Calu3 (cell line): ENCODE data around the gene LRPPRC. TPM values are rescaled to one million over a fixed set of nuclear protein-coding genes. Genes with fewer than 3 reads are reported as not detected.
A peak's percentile ranks its signal among the peaks of the same experiment; 100 is the strongest.

Experiments used
- BruUV-seq: library from RNA; stranded (reverse); fragments of 400-500 nt; replicated peaks from 2 replicates; lab custom pipeline; 2021; lab: Mats Ljungman, UMichigan
- CTCF ChIA-PET: fragments of 300-600 bp; sonication (Branson Sonifier 250); formaldehyde crosslinking; loops from one replicate; lab custom pipeline; 2022; ENCODE audit warnings: antibody characterized with exemption; lab: Charles Lee
- DNase-seq: peaks from one replicate; pipeline ENCODE4 v3.0.0; 2022
- H3K27ac Mint-ChIP-seq: one replicate; pipeline ENCODE4 v1.8.0; 2022; ENCODE audit warnings: mixed read lengths; ENCODE audit not compliant: unreplicated experiment
- H3K27me3 Mint-ChIP-seq: one replicate; pipeline ENCODE4 v1.8.0; 2022; ENCODE audit warnings: mixed read lengths; ENCODE audit not compliant: unreplicated experiment
- H3K36me3 Mint-ChIP-seq: one replicate; pipeline ENCODE4 v1.8.0; 2022; ENCODE audit warnings: mild to moderate bottlenecking, moderate library complexity, mixed read lengths; ENCODE audit not compliant: insufficient read depth, unreplicated experiment
- H3K4me1 Mint-ChIP-seq: one replicate; pipeline ENCODE4 v1.8.0; 2022; ENCODE audit warnings: mild to moderate bottlenecking, low read depth, mixed read lengths; ENCODE audit not compliant: unreplicated experiment
- H3K4me3 Mint-ChIP-seq: one replicate; pipeline ENCODE4 v1.8.0; 2022; ENCODE audit warnings: mild to moderate bottlenecking, low read depth, moderate library complexity, mixed read lengths; ENCODE audit not compliant: unreplicated experiment
- H3K9me3 Mint-ChIP-seq: one replicate; pipeline ENCODE4 v1.8.0; 2022; ENCODE audit warnings: low read depth, mixed read lengths; ENCODE audit not compliant: unreplicated experiment
- intact Hi-C: fragments of 100-400 bp; cut with micrococcal nuclease; formaldehyde crosslinking; loops from one replicate; pipeline ENCODE4 v1.10.0; 2022; ENCODE audit not compliant: unreplicated experiment
- total RNA-seq: library from RNA; stranded (reverse); gene quantifications from 2 replicates; pipeline ENCODE4 v1.2.3, GENCODE V29; 2022
- TF ChIP-seq, protein P1 (sequence below): fragments of 200-600 bp; IDR thresholded peaks from one replicate; pipeline ENCODE4 v1.8.0; 2022; ENCODE audit warnings: antibody characterized with exemption; ENCODE audit not compliant: unreplicated experiment

The LRPPRC gene
- total RNA-seq, 1 experiment from 2014 or later = 120 TPM

DNA sequence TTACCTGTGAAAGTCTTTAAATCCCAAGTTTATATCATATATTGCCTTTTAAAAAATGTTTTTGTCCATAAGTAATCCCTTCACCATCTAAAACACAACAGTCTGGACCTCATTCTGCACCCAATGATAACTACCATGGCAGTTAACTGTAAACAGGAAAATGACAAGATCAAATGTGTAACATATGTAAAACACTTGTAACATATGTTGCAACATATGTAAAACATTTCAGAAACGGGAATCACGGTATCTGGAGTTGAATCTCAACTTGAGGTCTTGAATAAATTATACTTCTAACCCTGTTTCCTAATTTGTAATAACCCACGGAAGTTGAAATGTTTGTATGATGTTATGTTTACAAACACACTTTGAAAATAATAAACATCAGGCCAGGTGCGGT is 6.2 kb downstream of the LRPPRC start:
- no peak overlapping the region for H3K27ac Mint-ChIP-seq
- H3K36me3 Mint-ChIP-seq = peaks cover 49% of the 10 kb centered on the region
- peaks cover 49% of the 10 kb centered on the region for H3K4me1 Mint-ChIP-seq
- H3K27me3 Mint-ChIP-seq = no peaks in the 10 kb centered on the region
- TF ChIP-seq, protein P1, sequence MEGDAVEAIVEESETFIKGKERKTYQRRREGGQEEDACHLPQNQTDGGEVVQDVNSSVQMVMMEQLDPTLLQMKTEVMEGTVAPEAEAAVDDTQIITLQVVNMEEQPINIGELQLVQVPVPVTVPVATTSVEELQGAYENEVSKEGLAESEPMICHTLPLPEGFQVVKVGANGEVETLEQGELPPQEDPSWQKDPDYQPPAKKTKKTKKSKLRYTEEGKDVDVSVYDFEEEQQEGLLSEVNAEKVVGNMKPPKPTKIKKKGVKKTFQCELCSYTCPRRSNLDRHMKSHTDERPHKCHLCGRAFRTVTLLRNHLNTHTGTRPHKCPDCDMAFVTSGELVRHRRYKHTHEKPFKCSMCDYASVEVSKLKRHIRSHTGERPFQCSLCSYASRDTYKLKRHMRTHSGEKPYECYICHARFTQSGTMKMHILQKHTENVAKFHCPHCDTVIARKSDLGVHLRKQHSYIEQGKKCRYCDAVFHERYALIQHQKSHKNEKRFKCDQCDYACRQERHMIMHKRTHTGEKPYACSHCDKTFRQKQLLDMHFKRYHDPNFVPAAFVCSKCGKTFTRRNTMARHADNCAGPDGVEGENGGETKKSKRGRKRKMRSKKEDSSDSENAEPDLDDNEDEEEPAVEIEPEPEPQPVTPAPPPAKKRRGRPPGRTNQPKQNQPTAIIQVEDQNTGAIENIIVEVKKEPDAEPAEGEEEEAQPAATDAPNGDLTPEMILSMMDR = no peak
- no peaks in the 10 kb centered on the region for H3K9me3 Mint-ChIP-seq
- intact Hi-C loops = no loop called here
- no peak overlapping the region for H3K4me3 Mint-ChIP-seq
- no TSS peak for BruUV-seq
- CTCF ChIA-PET = no interaction called here
- no peak for DNase-seq

DNA sequence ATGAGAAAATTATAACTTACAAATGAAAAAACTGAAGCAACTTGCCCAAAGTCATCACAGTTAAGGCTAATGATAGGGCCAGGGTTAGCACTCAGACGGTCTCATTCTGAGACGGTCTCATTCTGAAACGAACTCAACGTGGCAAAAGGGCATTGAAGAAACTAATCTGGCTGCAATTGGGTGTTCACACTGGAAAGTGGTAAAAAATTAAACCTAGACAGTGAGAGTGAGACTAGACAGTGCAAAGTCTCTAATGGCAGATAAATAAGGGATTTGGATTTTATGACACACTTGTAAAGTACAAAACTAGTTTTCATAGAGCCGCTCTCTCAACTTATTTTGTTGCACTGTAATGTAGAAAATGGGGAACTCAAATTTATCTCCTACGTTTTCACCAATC is 9.2 kb downstream of the LRPPRC start:
- Mint-ChIP-seq H3K4me1 (peaks cover 20% of the 10 kb centered on the region), H3K9me3 (no peaks in the 10 kb centered on the region), H3K27ac (no peak overlapping the region), H3K27me3 (no peaks in the 10 kb centered on the region), H3K4me3 (no peak overlapping the region), H3K36me3 (peaks cover 24% of the 10 kb centered on the region)
- BruUV-seq = no TSS peak
- intact Hi-C loops = no loop called here
- no peak for DNase-seq
- TF ChIP-seq, protein P1 = no peak
- CTCF ChIA-PET = no interaction called here

DNA sequence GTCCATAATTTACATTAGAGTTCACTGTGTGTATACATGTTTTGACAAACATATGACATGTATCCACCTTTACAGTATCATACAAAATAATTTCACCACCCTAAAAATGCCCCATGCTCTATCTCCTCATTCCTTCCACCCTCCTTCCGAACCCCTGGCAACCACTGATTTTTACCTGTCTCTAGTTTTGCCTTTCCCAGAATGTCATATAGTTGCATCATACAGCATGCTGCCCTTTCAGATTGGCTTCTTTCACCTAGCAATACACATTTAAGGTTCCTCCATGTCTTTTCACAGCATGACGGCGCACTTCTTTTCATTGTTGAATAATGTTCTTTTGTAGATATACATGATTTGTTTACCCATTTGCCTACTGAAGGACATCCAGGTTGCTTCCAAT is 10.4 kb downstream of the LRPPRC start:
- intact Hi-C loops = no loop called here
- H3K27me3 Mint-ChIP-seq = no peaks in the 10 kb centered on the region
- no peaks in the 10 kb centered on the region for H3K9me3 Mint-ChIP-seq
- peak overlapping the region; percentile 82 for H3K27ac Mint-ChIP-seq
- H3K4me1 Mint-ChIP-seq = peaks cover 13% of the 10 kb centered on the region
- TF ChIP-seq, protein P1 = no peak
- peaks cover 29% of the 10 kb centered on the region for H3K36me3 Mint-ChIP-seq
- CTCF ChIA-PET = no interaction called here
- no peak overlapping the region for H3K4me3 Mint-ChIP-seq
- DNase-seq = no peak
- BruUV-seq = no TSS peak

DNA sequence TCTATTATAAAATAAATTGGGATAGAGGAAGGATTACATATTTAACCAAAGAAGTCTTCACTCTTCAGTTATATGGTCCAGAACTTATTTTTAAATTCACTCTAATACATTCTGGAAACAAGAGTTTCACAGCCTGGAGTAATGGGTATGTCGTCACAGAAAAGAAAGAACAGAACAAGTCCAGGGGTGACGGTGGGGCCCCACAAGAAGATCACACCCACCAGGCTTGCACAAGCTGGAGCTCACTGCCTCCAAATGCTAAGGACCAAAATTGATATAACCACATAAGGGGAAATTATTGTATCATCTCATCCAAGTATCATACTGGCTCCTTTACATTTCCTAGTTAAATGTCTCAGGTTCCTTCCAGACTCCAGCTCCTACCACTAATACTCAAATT is 11.3 kb downstream of the LRPPRC start:
- H3K36me3 Mint-ChIP-seq = peaks cover 37% of the 10 kb centered on the region
- CTCF ChIA-PET = no interaction called here
- intact Hi-C loops = no loop called here

More for the DNA sequence above, 11.3 kb downstream of the LRPPRC start:
- Mint-ChIP-seq H3K27me3 (no peaks in the 10 kb centered on the region), H3K4me3 (no peak overlapping the region), H3K9me3 (no peaks in the 10 kb centered on the region), H3K27ac (no peak overlapping the region), H3K4me1 (peaks cover 9% of the 10 kb centered on the region)
- BruUV-seq = no TSS peak
- TF ChIP-seq, protein P1 = no peak
- DNase-seq = no peak
